ENCODE results near the gene SERHL2.

Gene SERHL2

GRCh38 chr22:42622061-42622710 lies 68.4 kb downstream of the SERHL2 start:
- TF ChIP-seq CTCF (IDR thresholded peaks at IDR 0.05) = no peak

GRCh38 chr22:42623301-42623751 lies 69.6 kb downstream of the SERHL2 start:
- no peak for TF ChIP-seq CTCF (IDR thresholded peaks at IDR 0.05)
